Measurements from ENCODE around the gene ROM1. TPM values are rescaled to one million over a fixed set of nuclear protein-coding genes. Genes with fewer than 3 reads are reported as not detected.
"Not testable (repeated sequence)": the region's sequence is repeated elsewhere in the genome, so short reads cannot be mapped to it uniquely, and the experiment has no call there.

Gene ROM1
- total and polyA plus RNA-seq, 4 donors, result 3.5 to 17.9 (median 9.4) TPM

- Histone ChIP-seq H3K27me3 (ENCODE audit: control insufficient read depth in 3 of 3, insufficient read depth in 3 of 3, low read length in 2 of 3) (no peaks in the 10 kb centered on the region), H3K9me3 (ENCODE audit: control insufficient read depth in 4 of 4, insufficient read depth in 3 of 4, low read length in 3 of 4) (no peaks in the 10 kb centered on the region), H3K4me3 (no peak overlapping the region), H3K4me1 (ENCODE audit: control insufficient read depth in 5 of 5, insufficient read depth in 5 of 5, low read length in 5 of 5) (peaks cover 0 to 15% (median 6%) of the 10 kb centered on the region in 5 donors), H3K27ac (ENCODE audit: low read depth in 1 of 2, low read length in 1 of 2) (peak overlapping the region in 1 of 2 donors; percentile 13), H3K9ac (ENCODE audit: insufficient read depth in 1 of 2, low read length in 2 of 2) (no peak overlapping the region), H3K36me3 (ENCODE audit: control insufficient read depth in 4 of 4, insufficient read depth in 4 of 4, low read length in 4 of 4) (peaks cover 0 to 15% (median 8%) of the 10 kb centered on the region in 4 donors)
- 74 to 82% methylated on average over 8 of the region's 8 CpGs for WGBS, 2 donors
- no peak for TF ChIP-seq CTCF (IDR thresholded peaks at IDR 0.05; ENCODE audit: control extremely low read depth, extremely low read depth)
- DNase-seq (no peak), ATAC-seq (ENCODE audit: insufficient read depth, low FRiP score) (no peak)
These were observed 1.2 kb downstream of the ROM1 start for GRCh38 chr11:62614275-62614674.

- Histone ChIP-seq H3K27me3 (ENCODE audit: control insufficient read depth in 3 of 3, insufficient read depth in 3 of 3, low read length in 2 of 3) (no peaks in the 10 kb centered on the region), H3K4me3 (no peak overlapping the region), H3K9me3 (ENCODE audit: control insufficient read depth in 4 of 4, insufficient read depth in 3 of 4, low read length in 3 of 4) (no peaks in the 10 kb centered on the region), H3K36me3 (ENCODE audit: control insufficient read depth in 4 of 4, insufficient read depth in 4 of 4, low read length in 4 of 4) (peaks cover 0 to 13% (median 5%) of the 10 kb centered on the region in 4 donors), H3K27ac (ENCODE audit: low read depth in 1 of 2, low read length in 1 of 2) (peak overlapping the region in 1 of 2 donors; percentile 15), H3K9ac (ENCODE audit: insufficient read depth in 1 of 2, low read length in 2 of 2) (no peak overlapping the region), H3K4me1 (ENCODE audit: control insufficient read depth in 5 of 5, insufficient read depth in 5 of 5, low read length in 5 of 5) (peaks cover under 1 to 16% (median 7%) of the 10 kb centered on the region in 5 donors)
- DNase-seq (no peak), ATAC-seq (ENCODE audit: insufficient read depth, low FRiP score) (no peak)
- WGBS, 2 donors, result 91 to 96% methylated on average over 7 of the region's 7 CpGs
- no peak for TF ChIP-seq CTCF (IDR thresholded peaks at IDR 0.05; ENCODE audit: control extremely low read depth, extremely low read depth)
These were observed 2.5 kb downstream of the ROM1 start for GRCh38 chr11:62615521-62615920.

GRCh38 chr11:62616957-62617356 is 3.9 kb downstream of the ROM1 start:
- H3K27me3 ChIP-seq (ENCODE audit: control insufficient read depth in 3 of 3, insufficient read depth in 3 of 3, low read length in 2 of 3); ATAC-seq (ENCODE audit: insufficient read depth, low FRiP score): not testable (repeated sequence)

GRCh38 chr11:62621027-62621566 is 8.0 kb downstream of the ROM1 start:
- Histone ChIP-seq H3K36me3 (ENCODE audit: control insufficient read depth in 4 of 4, insufficient read depth in 4 of 4, low read length in 4 of 4) (peaks cover 7 to 17% (median 16%) of the 10 kb centered on the region in 4 donors), H3K9ac (ENCODE audit: insufficient read depth in 1 of 2, low read length in 2 of 2) (peak overlapping the region; percentile 65 to 66), H3K9me3 (ENCODE audit: control insufficient read depth in 4 of 4, insufficient read depth in 3 of 4, low read length in 3 of 4) (no peaks in the 10 kb centered on the region), H3K27me3 (ENCODE audit: control insufficient read depth in 3 of 3, insufficient read depth in 3 of 3, low read length in 2 of 3) (no peaks in the 10 kb centered on the region), H3K4me1 (ENCODE audit: control insufficient read depth in 5 of 5, insufficient read depth in 5 of 5, low read length in 5 of 5) (peaks cover 0 to 15% (median 6%) of the 10 kb centered on the region in 5 donors), H3K4me3 (peak overlapping the region; percentile 83), H3K27ac (ENCODE audit: low read depth in 1 of 2, low read length in 1 of 2) (peak overlapping the region; percentile 87 to 95)
- ATAC-seq (ENCODE audit: insufficient read depth, low FRiP score) (no peak), DNase-seq (no peak)
- 28 to 36% methylated on average over 8 of the region's 8 CpGs for WGBS, 2 donors
- no peak for TF ChIP-seq CTCF (IDR thresholded peaks at IDR 0.05; ENCODE audit: control extremely low read depth, extremely low read depth)

More at GRCh38 chr11:62616957-62617356, 3.9 kb downstream of the ROM1 start:
- Histone ChIP-seq H3K4me1 (ENCODE audit: control insufficient read depth in 5 of 5, insufficient read depth in 5 of 5, low read length in 5 of 5) (peaks cover 0 to 11% (median 6%) of the 10 kb centered on the region in 5 donors), H3K36me3 (ENCODE audit: control insufficient read depth in 4 of 4, insufficient read depth in 4 of 4, low read length in 4 of 4) (peaks cover 0 to 13% (median 5%) of the 10 kb centered on the region in 4 donors)
- not testable (repeated sequence) for DNase-seq; H3K27ac ChIP-seq (ENCODE audit: low read depth in 1 of 2, low read length in 1 of 2); H3K9ac ChIP-seq (ENCODE audit: insufficient read depth in 1 of 2, low read length in 2 of 2); H3K4me3 ChIP-seq; H3K9me3 ChIP-seq (ENCODE audit: control insufficient read depth in 4 of 4, insufficient read depth in 3 of 4, low read length in 3 of 4)
- WGBS, 2 donors, result 95 to 97% methylated on average over 12 to 14 of the region's 14 CpGs
